Glutamatergic neuron (in vitro differentiated cells): Measurements from ENCODE around the gene ASB3. TPM values are rescaled to one million over a fixed set of nuclear protein-coding genes. Genes with fewer than 3 reads are reported as not detected.

Source experiments
- DNase-seq: peaks from one replicate; pipeline ENCODE4 v3.0.0; 2022
- H3K27ac Mint-ChIP-seq: one replicate; pipeline ENCODE4 v1.8.0; 2020; ENCODE audit warnings: mild to moderate bottlenecking, mixed read lengths, inconsistent platforms; ENCODE audit not compliant: unreplicated experiment
- H3K27me3 Mint-ChIP-seq: one replicate; pipeline ENCODE4 v1.8.0; 2020; ENCODE audit warnings: mild to moderate bottlenecking, moderate library complexity, mixed read lengths, inconsistent platforms; ENCODE audit not compliant: unreplicated experiment
- H3K36me3 Mint-ChIP-seq: one replicate; pipeline ENCODE4 v1.8.0; 2020; ENCODE audit warnings: mild to moderate bottlenecking, mixed read lengths, inconsistent platforms; ENCODE audit not compliant: unreplicated experiment
- H3K4me1 Mint-ChIP-seq: one replicate; pipeline ENCODE4 v1.8.0; 2020; ENCODE audit warnings: mild to moderate bottlenecking, low read depth, mixed read lengths, inconsistent platforms; ENCODE audit not compliant: unreplicated experiment
- H3K4me3 Mint-ChIP-seq: one replicate; pipeline ENCODE4 v1.8.0; 2020; ENCODE audit warnings: mild to moderate bottlenecking, mixed read lengths, inconsistent platforms; ENCODE audit not compliant: unreplicated experiment
- H3K9me3 Mint-ChIP-seq: one replicate; pipeline ENCODE4 v1.8.0; 2020; ENCODE audit warnings: mild to moderate bottlenecking, moderate library complexity, mixed read lengths, inconsistent platforms; ENCODE audit not compliant: unreplicated experiment
- total RNA-seq: library from RNA; stranded (reverse); fragmentation: NEBNext Ultra II Directional; extraction: Animal tissue kit (Norgen Biotek cat#: 25700); gene quantifications from one replicate; pipeline ENCODE4 v1.2.1, GENCODE V29; 2021; ENCODE audit not compliant: unreplicated experiment
- TF ChIP-seq, protein P1 (sequence below): fragments of 200-600 bp; sonication (generic); IDR thresholded peaks from one replicate; pipeline ENCODE4 v1.5.0; 2021; ENCODE audit not compliant: partially characterized antibody, unreplicated experiment

Gene ASB3
- total RNA-seq, 1 donor from 2014 or later, result 25.3 TPM

DNA sequence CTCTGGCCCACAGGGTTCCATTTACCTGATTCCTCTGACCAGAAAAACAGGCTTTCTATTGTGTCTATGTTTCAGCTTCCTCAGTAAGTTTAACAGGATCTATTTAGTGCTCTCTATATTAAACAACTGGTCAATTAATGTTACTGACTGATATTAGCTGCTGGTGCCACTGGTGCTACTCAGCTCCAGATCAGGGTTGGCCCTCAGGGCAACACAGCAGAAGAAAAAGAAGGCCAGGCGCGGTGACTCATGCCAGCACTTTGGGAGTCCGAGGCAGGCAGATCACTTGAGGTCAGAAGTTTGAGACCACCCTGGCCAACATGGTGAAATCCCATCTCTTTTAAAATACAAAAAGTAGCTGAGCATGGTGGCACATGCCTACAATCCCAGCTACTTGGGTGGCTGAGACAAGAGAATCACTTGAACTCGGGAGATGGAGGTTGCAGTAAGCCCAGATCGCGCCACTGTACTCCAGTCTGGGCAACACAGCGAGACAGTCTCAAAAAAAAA lies 75.4 kb downstream of the ASB3 start:
- H3K27ac Mint-ChIP-seq, result no peak overlapping the region
- no peaks in the 10 kb centered on the region for H3K4me1 Mint-ChIP-seq
- H3K4me3 Mint-ChIP-seq, result no peak overlapping the region
- H3K36me3 Mint-ChIP-seq, result peaks cover 28% of the 10 kb centered on the region
- TF ChIP-seq, protein P1, sequence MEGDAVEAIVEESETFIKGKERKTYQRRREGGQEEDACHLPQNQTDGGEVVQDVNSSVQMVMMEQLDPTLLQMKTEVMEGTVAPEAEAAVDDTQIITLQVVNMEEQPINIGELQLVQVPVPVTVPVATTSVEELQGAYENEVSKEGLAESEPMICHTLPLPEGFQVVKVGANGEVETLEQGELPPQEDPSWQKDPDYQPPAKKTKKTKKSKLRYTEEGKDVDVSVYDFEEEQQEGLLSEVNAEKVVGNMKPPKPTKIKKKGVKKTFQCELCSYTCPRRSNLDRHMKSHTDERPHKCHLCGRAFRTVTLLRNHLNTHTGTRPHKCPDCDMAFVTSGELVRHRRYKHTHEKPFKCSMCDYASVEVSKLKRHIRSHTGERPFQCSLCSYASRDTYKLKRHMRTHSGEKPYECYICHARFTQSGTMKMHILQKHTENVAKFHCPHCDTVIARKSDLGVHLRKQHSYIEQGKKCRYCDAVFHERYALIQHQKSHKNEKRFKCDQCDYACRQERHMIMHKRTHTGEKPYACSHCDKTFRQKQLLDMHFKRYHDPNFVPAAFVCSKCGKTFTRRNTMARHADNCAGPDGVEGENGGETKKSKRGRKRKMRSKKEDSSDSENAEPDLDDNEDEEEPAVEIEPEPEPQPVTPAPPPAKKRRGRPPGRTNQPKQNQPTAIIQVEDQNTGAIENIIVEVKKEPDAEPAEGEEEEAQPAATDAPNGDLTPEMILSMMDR, result no peak
- no peak for DNase-seq
- H3K9me3 Mint-ChIP-seq, result no peaks in the 10 kb centered on the region
- no peaks in the 10 kb centered on the region for H3K27me3 Mint-ChIP-seq

DNA sequence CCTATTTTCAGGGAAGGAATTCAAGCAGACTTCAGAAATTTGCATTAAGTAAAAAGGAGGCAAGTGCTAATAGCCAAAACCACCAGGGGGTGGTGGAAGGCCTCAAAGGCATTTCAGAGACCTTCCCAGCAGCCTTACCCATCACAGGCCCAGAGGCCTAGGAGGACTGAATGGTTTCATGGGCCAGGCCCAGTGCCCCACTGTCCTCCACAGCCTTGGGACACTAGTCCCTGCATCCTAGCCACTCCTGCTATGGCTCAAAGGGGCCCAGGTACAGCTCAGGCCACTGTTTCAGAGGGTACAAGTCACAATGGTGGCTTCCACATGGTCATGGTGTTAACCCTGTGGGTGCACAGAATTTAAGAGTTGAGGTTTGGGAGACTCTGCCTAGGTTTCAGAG lies 77.8 kb downstream of the ASB3 start:
- no peak for DNase-seq
- TF ChIP-seq, protein P1, result no peak
- H3K27ac Mint-ChIP-seq, result no peak overlapping the region
- H3K4me1 Mint-ChIP-seq, result no peaks in the 10 kb centered on the region
- no peaks in the 10 kb centered on the region for H3K27me3 Mint-ChIP-seq
- peaks cover 28% of the 10 kb centered on the region for H3K36me3 Mint-ChIP-seq
- H3K9me3 Mint-ChIP-seq, result no peaks in the 10 kb centered on the region
- H3K4me3 Mint-ChIP-seq, result no peak overlapping the region

DNA sequence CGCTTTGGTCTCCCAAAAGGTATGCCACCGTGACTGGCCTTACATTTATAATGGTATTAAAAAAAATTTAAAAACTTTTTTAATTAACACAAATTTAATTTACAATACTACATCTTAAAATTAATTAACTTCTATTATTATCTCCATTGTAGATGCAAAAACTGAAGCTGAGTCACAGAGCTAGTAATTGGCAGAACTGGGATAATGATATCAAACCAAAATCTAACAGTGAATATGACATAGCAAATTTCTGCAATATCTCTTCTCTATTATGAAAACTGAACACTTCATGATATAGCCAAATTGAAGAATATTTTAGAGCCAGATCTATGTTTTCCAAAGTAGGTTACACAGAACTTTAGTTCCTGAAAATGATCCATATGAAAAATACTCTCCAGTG lies 85.5 kb downstream of the ASB3 start:
- Mint-ChIP-seq H3K4me1 (no peaks in the 10 kb centered on the region), H3K9me3 (no peaks in the 10 kb centered on the region), H3K4me3 (no peak overlapping the region), H3K36me3 (peaks cover 15% of the 10 kb centered on the region), H3K27ac (no peak overlapping the region), H3K27me3 (peaks cover 2% of the 10 kb centered on the region)
- TF ChIP-seq, protein P1, result no peak
- DNase-seq, result no peak

DNA sequence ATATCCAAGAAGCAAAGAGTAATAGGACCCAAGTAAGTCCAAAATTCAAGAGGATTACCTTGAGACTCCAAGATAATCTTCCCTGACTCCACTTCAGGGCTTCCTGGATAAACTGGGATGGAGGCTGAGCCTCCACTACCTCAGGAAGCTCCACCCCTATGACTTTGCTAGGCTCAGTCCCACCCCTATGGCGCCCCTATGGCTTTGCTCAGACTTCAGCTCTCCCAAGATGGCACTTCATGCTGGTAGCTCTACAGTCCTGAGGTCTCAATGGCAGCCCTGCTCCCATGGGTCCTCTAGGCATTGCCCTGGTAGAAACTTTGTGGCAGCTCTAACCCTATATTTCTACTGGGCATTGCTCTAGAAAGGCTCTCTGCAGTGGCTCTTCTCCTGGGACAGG lies 89.1 kb downstream of the ASB3 start:
- H3K4me3 Mint-ChIP-seq, result no peak overlapping the region
- H3K4me1 Mint-ChIP-seq, result peaks cover 4% of the 10 kb centered on the region
- H3K27ac Mint-ChIP-seq, result no peak overlapping the region
- H3K36me3 Mint-ChIP-seq, result peaks cover 15% of the 10 kb centered on the region
- no peaks in the 10 kb centered on the region for H3K9me3 Mint-ChIP-seq
- no peak for DNase-seq
- TF ChIP-seq, protein P1, result no peak
- peaks cover 2% of the 10 kb centered on the region for H3K27me3 Mint-ChIP-seq

DNA sequence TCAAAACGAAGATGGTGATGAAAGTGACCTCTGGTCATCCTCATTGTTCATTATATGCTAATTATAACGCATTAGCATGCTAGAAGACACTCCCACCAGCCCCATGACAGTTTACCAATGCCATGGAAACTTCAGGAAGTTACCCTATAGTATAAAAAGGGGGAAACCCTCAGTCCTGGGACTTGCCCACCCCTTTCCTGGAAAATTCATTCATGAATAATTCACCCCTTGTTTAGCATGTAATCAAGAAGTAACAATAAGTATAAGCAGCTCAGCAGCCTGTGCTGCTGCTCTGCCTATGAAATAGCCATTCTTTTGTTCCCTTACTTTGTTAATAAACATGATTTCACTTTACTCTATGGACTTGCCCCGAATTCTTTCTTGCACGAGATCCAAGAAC lies 89.7 kb downstream of the ASB3 start:
- H3K27ac Mint-ChIP-seq, result no peak overlapping the region
- H3K36me3 Mint-ChIP-seq, result peaks cover 15% of the 10 kb centered on the region
- TF ChIP-seq, protein P1, result no peak
- no peak overlapping the region for H3K4me3 Mint-ChIP-seq
- peaks cover 4% of the 10 kb centered on the region for H3K4me1 Mint-ChIP-seq
- no peak for DNase-seq
- no peaks in the 10 kb centered on the region for H3K9me3 Mint-ChIP-seq
- peaks cover 2% of the 10 kb centered on the region for H3K27me3 Mint-ChIP-seq
